Subcutaneous adipose tissue (tissue), 4 donors: ENCODE measurements around the gene DOCK2. TPM values are rescaled to one million over a fixed set of nuclear protein-coding genes. Genes with fewer than 3 reads are reported as not detected.

Source experiments
- total RNA-seq, 4 donors: library from RNA; depleted of rRNA; stranded (reverse); fragments of >200 nt; gene quantifications; one replicate each; pipeline ENCODE4 v1.1.0, GENCODE V29; 2016
- TF ChIP-seq, protein P1 (sequence below): fragments of 450-650 bp; IDR thresholded peaks from one replicate; pipeline ENCODE4 v1.5.1; 2016; ENCODE audit warnings: low read depth, mild to moderate bottlenecking, control low read depth, antibody characterized with exemption, moderate library complexity

DOCK2 gene
- total RNA-seq, 4 donors from 2014 or later: 23.9 to 101 (median 51.1) TPM

DNA sequence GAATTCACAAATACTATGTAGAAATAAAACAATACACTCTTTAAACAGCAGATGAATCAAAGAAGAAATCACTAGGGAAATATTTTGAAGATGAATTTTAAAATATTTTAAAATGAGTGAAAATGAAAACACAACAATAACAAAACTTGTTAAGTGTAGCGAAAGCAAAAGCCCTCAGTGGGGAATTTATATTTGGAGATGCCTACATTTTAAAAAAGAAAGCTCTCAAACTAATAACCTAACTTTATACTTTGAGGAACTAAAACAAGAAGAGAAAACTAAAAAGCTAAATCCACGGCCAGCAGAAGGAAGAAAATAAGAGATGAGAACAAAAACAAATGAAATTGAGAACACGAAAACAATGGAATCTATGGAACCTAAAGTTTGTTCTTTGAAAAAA lies 30.8 kb upstream of the DOCK2 start:
- TF ChIP-seq, protein P1, sequence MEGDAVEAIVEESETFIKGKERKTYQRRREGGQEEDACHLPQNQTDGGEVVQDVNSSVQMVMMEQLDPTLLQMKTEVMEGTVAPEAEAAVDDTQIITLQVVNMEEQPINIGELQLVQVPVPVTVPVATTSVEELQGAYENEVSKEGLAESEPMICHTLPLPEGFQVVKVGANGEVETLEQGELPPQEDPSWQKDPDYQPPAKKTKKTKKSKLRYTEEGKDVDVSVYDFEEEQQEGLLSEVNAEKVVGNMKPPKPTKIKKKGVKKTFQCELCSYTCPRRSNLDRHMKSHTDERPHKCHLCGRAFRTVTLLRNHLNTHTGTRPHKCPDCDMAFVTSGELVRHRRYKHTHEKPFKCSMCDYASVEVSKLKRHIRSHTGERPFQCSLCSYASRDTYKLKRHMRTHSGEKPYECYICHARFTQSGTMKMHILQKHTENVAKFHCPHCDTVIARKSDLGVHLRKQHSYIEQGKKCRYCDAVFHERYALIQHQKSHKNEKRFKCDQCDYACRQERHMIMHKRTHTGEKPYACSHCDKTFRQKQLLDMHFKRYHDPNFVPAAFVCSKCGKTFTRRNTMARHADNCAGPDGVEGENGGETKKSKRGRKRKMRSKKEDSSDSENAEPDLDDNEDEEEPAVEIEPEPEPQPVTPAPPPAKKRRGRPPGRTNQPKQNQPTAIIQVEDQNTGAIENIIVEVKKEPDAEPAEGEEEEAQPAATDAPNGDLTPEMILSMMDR: no peak

DNA sequence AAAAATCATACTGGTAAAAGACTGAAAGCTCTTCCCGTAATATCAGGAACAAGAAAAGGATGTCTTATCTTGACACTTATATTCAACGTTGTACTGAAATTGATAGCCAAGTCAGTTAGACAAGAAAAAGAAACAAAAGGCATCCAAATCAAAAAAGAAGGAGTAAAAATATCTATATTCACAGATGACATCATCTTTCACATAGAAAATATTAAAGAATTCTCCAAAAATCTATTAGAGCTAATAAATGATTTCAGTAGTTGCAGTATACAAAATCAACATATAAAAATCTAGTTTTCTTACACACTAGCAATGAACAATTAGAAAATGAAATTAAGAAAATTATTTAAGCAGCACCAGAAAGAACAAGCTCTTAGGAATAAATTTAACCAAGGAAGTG lies 29.2 kb upstream of the DOCK2 start:
- TF ChIP-seq, protein P1: no peak

DNA sequence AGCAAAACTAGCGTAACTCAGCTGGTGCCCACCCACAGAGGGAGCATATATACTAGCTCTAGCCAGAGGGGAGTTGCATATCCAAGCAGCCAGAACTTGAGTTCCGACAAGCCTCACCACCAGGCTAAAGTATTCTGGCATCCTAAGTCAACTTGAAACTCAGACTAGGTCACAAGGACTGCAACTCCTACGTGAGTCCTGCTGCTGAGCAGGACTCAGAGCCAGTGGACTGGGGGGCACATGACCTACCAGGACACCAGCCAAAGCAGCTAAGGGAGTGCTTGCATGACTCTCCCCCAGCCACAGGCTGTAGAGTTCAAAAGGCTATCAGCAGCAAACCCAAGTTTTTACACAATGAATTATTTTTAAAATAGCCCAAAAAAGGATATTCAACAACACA lies 27.4 kb upstream of the DOCK2 start:
- TF ChIP-seq, protein P1: no peak

DNA sequence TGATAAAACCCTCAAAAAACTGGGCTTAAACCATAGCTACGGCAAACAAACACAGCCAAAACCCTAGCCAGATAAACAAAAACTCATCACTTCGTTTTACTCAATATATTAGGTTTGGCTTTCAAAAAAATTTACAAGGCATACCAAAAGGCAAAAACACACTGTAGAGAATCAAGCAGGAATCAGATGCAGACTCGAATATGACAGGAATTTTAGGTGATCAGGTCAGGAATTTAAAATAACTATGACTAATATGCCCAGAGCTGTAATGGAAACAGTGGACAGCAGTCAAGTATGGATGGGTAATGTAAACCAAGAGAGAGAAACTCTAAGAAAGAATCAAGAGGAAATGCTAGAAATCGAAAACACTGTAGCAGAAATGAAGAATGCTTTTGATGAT lies 26.5 kb upstream of the DOCK2 start:
- TF ChIP-seq, protein P1: no peak

DNA sequence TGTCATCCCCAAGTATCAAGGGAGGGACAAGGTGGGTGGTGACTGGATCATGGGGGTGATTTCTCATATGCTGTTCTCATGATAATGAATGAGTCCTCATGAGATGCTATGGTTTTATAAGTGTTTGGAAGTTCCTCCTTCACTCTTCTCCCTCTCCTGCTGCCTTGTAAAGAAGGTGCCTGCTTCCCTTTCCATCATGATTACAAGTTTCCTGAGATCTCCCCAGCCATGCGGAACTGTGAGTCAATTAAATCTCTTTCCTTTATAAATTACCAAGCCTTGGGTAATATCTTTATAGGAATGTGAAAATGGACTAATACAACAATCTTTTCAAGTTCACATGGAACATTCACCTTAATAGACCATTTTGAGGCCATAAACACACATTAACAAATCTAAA lies 21.5 kb upstream of the DOCK2 start:
- TF ChIP-seq, protein P1: no peak

DNA sequence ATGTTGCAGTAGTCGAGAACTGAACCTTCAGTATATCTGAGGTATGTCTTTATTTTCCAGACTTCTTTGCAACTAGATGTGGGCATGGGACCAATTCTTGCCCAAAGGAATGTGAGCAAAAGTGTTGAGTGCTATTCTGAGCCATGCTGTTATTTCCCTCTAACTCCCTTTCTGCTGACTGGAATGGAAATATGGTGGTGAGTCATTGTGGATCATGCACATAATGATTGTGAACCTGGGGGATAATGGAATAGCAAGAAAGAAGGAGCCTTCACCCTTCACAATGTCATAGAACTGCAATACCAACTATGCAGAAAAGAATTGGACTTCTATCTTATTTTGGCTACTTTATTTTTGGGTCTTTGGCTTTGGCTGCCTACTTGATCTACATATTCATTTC lies 10.3 kb upstream of the DOCK2 start:
- TF ChIP-seq, protein P1: no peak

DNA sequence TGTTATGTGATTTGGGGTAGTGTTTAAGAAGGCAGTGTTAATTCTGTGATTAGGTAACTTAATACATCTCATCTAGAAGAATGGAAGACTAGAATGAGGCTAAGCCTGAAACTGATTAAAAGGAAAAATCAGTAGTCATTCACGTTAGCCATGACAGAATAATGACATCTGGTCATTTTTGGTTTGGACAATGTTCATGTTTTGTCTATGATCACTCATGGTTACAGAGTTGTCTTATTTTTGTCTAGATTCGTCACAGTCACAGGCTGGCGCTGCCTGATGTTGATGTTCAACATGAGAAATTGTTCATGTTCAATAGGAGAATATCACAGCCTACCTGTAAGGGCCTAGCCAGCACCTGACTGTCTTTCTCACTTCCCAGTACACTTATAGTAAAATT lies 9.5 kb upstream of the DOCK2 start:
- TF ChIP-seq, protein P1: no peak

DNA sequence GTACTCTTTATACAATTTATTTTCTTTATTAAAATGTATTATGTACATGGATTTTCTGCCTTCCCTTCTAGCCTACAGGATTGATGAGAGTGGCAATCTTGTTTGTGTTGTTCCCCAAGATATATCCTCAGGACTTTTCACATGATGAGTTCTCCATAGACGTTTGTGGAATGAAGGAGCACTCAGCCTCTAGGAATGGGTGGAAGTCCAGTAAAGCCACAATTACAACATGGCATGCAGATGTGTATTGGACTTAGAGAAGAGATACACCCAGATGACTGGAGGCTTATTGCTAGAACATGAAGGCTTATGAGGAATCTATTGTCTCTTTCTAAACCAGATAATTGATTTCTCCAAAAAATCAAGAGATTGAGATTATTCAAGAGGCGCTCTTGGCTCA lies 8.2 kb upstream of the DOCK2 start:
- TF ChIP-seq, protein P1: no peak
